Activated naive CD8-positive, alpha-beta T cell treated with anti-CD3 and anti-CD28 coated beads, Interleukin-2, amount 10 ng/mL, durations not matched to agents 7 days and 5 days (primary cell): Measurements from ENCODE around the gene ZRANB1. TPM values are rescaled to one million over a fixed set of nuclear protein-coding genes. Genes with fewer than 3 reads are reported as not detected.

Experiments
- ATAC-seq: fragments of 150-1000 bp; cut with Tn5 transposase; one replicate; pipeline ENCODE4 v1.10.0; 2021; ENCODE audit warnings: low read depth, moderate library complexity
- POLR2A ChIA-PET: fragments of 350-600 bp; sonication (Branson Sonifier 250); formaldehyde crosslinking; loops from one replicate; lab custom pipeline; 2021; ENCODE audit warnings: antibody characterized with exemption; lab: Charles Lee
- DNase-seq: peaks from one replicate; pipeline ENCODE4 v3.0.0; 2021
- H3K27ac Mint-ChIP-seq: one replicate; pipeline ENCODE4 v1.8.0; 2022; ENCODE audit warnings: mild to moderate bottlenecking, mixed read lengths
- H3K27me3 Mint-ChIP-seq: one replicate; pipeline ENCODE4 v1.8.0; 2022; ENCODE audit warnings: mild to moderate bottlenecking, moderate library complexity, mixed read lengths
- H3K36me3 Mint-ChIP-seq: one replicate; pipeline ENCODE4 v1.8.0; 2021; ENCODE audit warnings: mild to moderate bottlenecking, mixed read lengths
- H3K4me1 Mint-ChIP-seq: one replicate; pipeline ENCODE4 v1.8.0; 2021; ENCODE audit warnings: mixed read lengths
- H3K4me3 Mint-ChIP-seq: one replicate; pipeline ENCODE4 v1.8.0; 2022; ENCODE audit warnings: mild to moderate bottlenecking, moderate library complexity, mixed read lengths
- H3K9me3 Mint-ChIP-seq: one replicate; pipeline ENCODE4 v1.8.0; 2021; ENCODE audit warnings: mixed read lengths
- total RNA-seq, 2 experiments: library from RNA; stranded (reverse); gene quantifications; one replicate each; pipeline ENCODE4 v1.2.3, GENCODE V29; 2021

The ZRANB1 gene
- total RNA-seq, 2 experiments from 2014 or later, result 15.3 to 15.8 TPM

- POLR2A ChIA-PET, result no interaction called here
Measured at GRCh38 chr10:125003146-125003900, 61.4 kb downstream of the ZRANB1 start.

GRCh38 chr10:125003901-125004467, 62.1 kb downstream of the ZRANB1 start:
- Mint-ChIP-seq H3K9me3 (no peaks in the 10 kb centered on the region), H3K36me3 (no peaks in the 10 kb centered on the region), H3K4me3 (no peak overlapping the region), H3K27ac (no peak overlapping the region), H3K27me3 (no peaks in the 10 kb centered on the region), H3K4me1 (no peaks in the 10 kb centered on the region)
- POLR2A ChIA-PET, result no interaction called here
- ATAC-seq (no peak), DNase-seq (peak; percentile 20)

More at GRCh38 chr10:125003146-125003900, 61.4 kb downstream of the ZRANB1 start:
- Mint-ChIP-seq H3K4me3 (no peak overlapping the region), H3K9me3 (no peaks in the 10 kb centered on the region), H3K27ac (no peak overlapping the region), H3K4me1 (no peaks in the 10 kb centered on the region), H3K27me3 (no peaks in the 10 kb centered on the region), H3K36me3 (no peaks in the 10 kb centered on the region)
- DNase-seq, result peak; percentile 24
- ATAC-seq, result no peak

- Mint-ChIP-seq H3K4me1 (no peaks in the 10 kb centered on the region), H3K27ac (no peak overlapping the region), H3K27me3 (no peaks in the 10 kb centered on the region), H3K4me3 (no peak overlapping the region), H3K9me3 (no peaks in the 10 kb centered on the region), H3K36me3 (no peaks in the 10 kb centered on the region)
- ATAC-seq, result no peak
- no peak for DNase-seq
- POLR2A ChIA-PET, result no interaction called here
Measured at GRCh38 chr10:125004571-125005311, 62.8 kb downstream of the ZRANB1 start.

- no peaks in the 10 kb centered on the region for H3K4me1 Mint-ChIP-seq
- peaks cover 5% of the 10 kb centered on the region for H3K27me3 Mint-ChIP-seq
- ATAC-seq (no peak), DNase-seq (no peak)
- POLR2A ChIA-PET, result no interaction called here
- no peak overlapping the region for H3K27ac Mint-ChIP-seq
- H3K4me3 Mint-ChIP-seq, result no peak overlapping the region
- H3K36me3 Mint-ChIP-seq, result no peaks in the 10 kb centered on the region
- H3K9me3 Mint-ChIP-seq, result no peaks in the 10 kb centered on the region
Measured at GRCh38 chr10:125005312-125006187, 63.6 kb downstream of the ZRANB1 start.

- no peak for ATAC-seq
- H3K27me3 Mint-ChIP-seq, result peaks cover 6% of the 10 kb centered on the region
- POLR2A ChIA-PET, result no interaction called here
- H3K4me1 Mint-ChIP-seq, result no peaks in the 10 kb centered on the region
- H3K27ac Mint-ChIP-seq, result no peak overlapping the region
- DNase-seq, result no peak
- no peak overlapping the region for H3K4me3 Mint-ChIP-seq
- H3K9me3 Mint-ChIP-seq, result no peaks in the 10 kb centered on the region
- H3K36me3 Mint-ChIP-seq, result no peaks in the 10 kb centered on the region
Measured at GRCh38 chr10:125006188-125006680, 64.3 kb downstream of the ZRANB1 start.

- peak; percentile 11 for DNase-seq
- H3K27me3 Mint-ChIP-seq, result peaks cover 9% of the 10 kb centered on the region
- H3K4me1 Mint-ChIP-seq, result no peaks in the 10 kb centered on the region
- no peak overlapping the region for H3K4me3 Mint-ChIP-seq
- no peak for ATAC-seq
- POLR2A ChIA-PET, result no interaction called here
- H3K9me3 Mint-ChIP-seq, result no peaks in the 10 kb centered on the region
- H3K27ac Mint-ChIP-seq, result no peak overlapping the region
- no peaks in the 10 kb centered on the region for H3K36me3 Mint-ChIP-seq
Measured at GRCh38 chr10:125006921-125007426, 65.1 kb downstream of the ZRANB1 start.

GRCh38 chr10:125007436-125007835, 65.5 kb downstream of the ZRANB1 start:
- Mint-ChIP-seq H3K9me3 (no peaks in the 10 kb centered on the region), H3K4me3 (no peak overlapping the region), H3K27ac (no peak overlapping the region), H3K4me1 (no peaks in the 10 kb centered on the region), H3K27me3 (peaks cover 9% of the 10 kb centered on the region), H3K36me3 (no peaks in the 10 kb centered on the region)
- no peak for DNase-seq
- no peak for ATAC-seq
- POLR2A ChIA-PET, result no interaction called here

- Mint-ChIP-seq H3K9me3 (no peaks in the 10 kb centered on the region), H3K27me3 (peaks cover 21% of the 10 kb centered on the region), H3K4me1 (no peaks in the 10 kb centered on the region), H3K4me3 (no peak overlapping the region), H3K36me3 (no peaks in the 10 kb centered on the region), H3K27ac (no peak overlapping the region)
- POLR2A ChIA-PET, result no interaction called here
- DNase-seq (no peak), ATAC-seq (no peak)
Measured at GRCh38 chr10:125008689-125009638, 67.0 kb downstream of the ZRANB1 start.

GRCh38 chr10:125009661-125010161, 67.8 kb downstream of the ZRANB1 start:
- Mint-ChIP-seq H3K36me3 (no peaks in the 10 kb centered on the region), H3K9me3 (no peaks in the 10 kb centered on the region), H3K27ac (no peak overlapping the region), H3K27me3 (peaks cover 27% of the 10 kb centered on the region), H3K4me1 (peaks cover 5% of the 10 kb centered on the region), H3K4me3 (no peak overlapping the region)
- DNase-seq, result no peak
- no peak for ATAC-seq
- POLR2A ChIA-PET, result no interaction called here

GRCh38 chr10:125010362-125010761, 68.4 kb downstream of the ZRANB1 start:
- Mint-ChIP-seq H3K4me3 (no peak overlapping the region), H3K4me1 (peaks cover 10% of the 10 kb centered on the region), H3K27me3 (peaks cover 33% of the 10 kb centered on the region), H3K27ac (no peak overlapping the region), H3K9me3 (no peaks in the 10 kb centered on the region), H3K36me3 (no peaks in the 10 kb centered on the region)
- ATAC-seq (no peak), DNase-seq (no peak)
- POLR2A ChIA-PET, result no interaction called here

- H3K4me1 Mint-ChIP-seq, result peaks cover 12% of the 10 kb centered on the region
- no peaks in the 10 kb centered on the region for H3K36me3 Mint-ChIP-seq
- peaks cover 36% of the 10 kb centered on the region for H3K27me3 Mint-ChIP-seq
- no peak overlapping the region for H3K4me3 Mint-ChIP-seq
- POLR2A ChIA-PET, result no interaction called here
- H3K27ac Mint-ChIP-seq, result no peak overlapping the region
- no peak for DNase-seq
- ATAC-seq, result no peak
- no peaks in the 10 kb centered on the region for H3K9me3 Mint-ChIP-seq
Measured at GRCh38 chr10:125011171-125011925, 69.4 kb downstream of the ZRANB1 start.
